Measurements from ENCODE around the gene ZNF219. TPM values are rescaled to one million over a fixed set of nuclear protein-coding genes. Genes with fewer than 3 reads are reported as not detected.

Gene ZNF219
- total RNA-seq, 2 donors from 2014 or later, result 9.6 to 18.3 TPM

- no peaks in the 10 kb centered on the region for H3K27me3 Mint-ChIP-seq
- H3K27ac Mint-ChIP-seq, result peak overlapping the region; percentile 81
- peaks cover 11% of the 10 kb centered on the region for H3K4me1 Mint-ChIP-seq
- no peaks in the 10 kb centered on the region for H3K9me3 Mint-ChIP-seq
- H3K36me3 Mint-ChIP-seq (ENCODE audit: low read depth), result peaks cover 9% of the 10 kb centered on the region
- ATAC-seq (replicated peaks), result no peak
- peak overlapping the region; percentile 77 for H3K4me3 Mint-ChIP-seq
Measured at GRCh38 chr14:21096438-21096837, 2.0 kb downstream of the ZNF219 start.

- H3K27me3 Mint-ChIP-seq, result no peaks in the 10 kb centered on the region
- ATAC-seq (replicated peaks), result no peak
- H3K27ac Mint-ChIP-seq, result no peak overlapping the region
- no peaks in the 10 kb centered on the region for H3K9me3 Mint-ChIP-seq
- H3K4me3 Mint-ChIP-seq, result no peak overlapping the region
- peaks cover 10% of the 10 kb centered on the region for H3K4me1 Mint-ChIP-seq
- H3K36me3 Mint-ChIP-seq (ENCODE audit: low read depth), result peaks cover 9% of the 10 kb centered on the region
Measured at GRCh38 chr14:21095430-21096205, 2.8 kb downstream of the ZNF219 start.

GRCh38 chr14:21093769-21094681 is 4.4 kb downstream of the ZNF219 start:
- peaks cover 7% of the 10 kb centered on the region for H3K4me1 Mint-ChIP-seq
- peaks cover 9% of the 10 kb centered on the region for H3K36me3 Mint-ChIP-seq (ENCODE audit: low read depth)
- H3K9me3 Mint-ChIP-seq, result no peaks in the 10 kb centered on the region
- no peak for ATAC-seq (replicated peaks)
- no peak overlapping the region for H3K27ac Mint-ChIP-seq
- H3K4me3 Mint-ChIP-seq, result no peak overlapping the region
- no peaks in the 10 kb centered on the region for H3K27me3 Mint-ChIP-seq

- no peak for ATAC-seq (replicated peaks)
- H3K27me3 Mint-ChIP-seq, result no peaks in the 10 kb centered on the region
- H3K36me3 Mint-ChIP-seq (ENCODE audit: low read depth), result peaks cover 9% of the 10 kb centered on the region
- H3K9me3 Mint-ChIP-seq, result no peaks in the 10 kb centered on the region
- H3K4me1 Mint-ChIP-seq, result peaks cover 8% of the 10 kb centered on the region
- H3K4me3 Mint-ChIP-seq, result no peak overlapping the region
- H3K27ac Mint-ChIP-seq, result no peak overlapping the region
Measured at GRCh38 chr14:21093018-21093417, 5.4 kb downstream of the ZNF219 start.

- peaks cover 14% of the 10 kb centered on the region for H3K4me1 Mint-ChIP-seq
- no peaks in the 10 kb centered on the region for H3K27me3 Mint-ChIP-seq
Measured at GRCh38 chr14:21092273-21093011, 6.0 kb downstream of the ZNF219 start.

GRCh38 chr14:21091821-21092272 is 6.6 kb downstream of the ZNF219 start:
- no peak for ATAC-seq (replicated peaks)
- Mint-ChIP-seq H3K36me3 (ENCODE audit: low read depth) (peaks cover 9% of the 10 kb centered on the region), H3K4me3 (no peak overlapping the region)

More at GRCh38 chr14:21092273-21093011, 6.0 kb downstream of the ZNF219 start:
- Mint-ChIP-seq H3K27ac (no peak overlapping the region), H3K36me3 (ENCODE audit: low read depth) (peaks cover 9% of the 10 kb centered on the region), H3K4me3 (no peak overlapping the region), H3K9me3 (no peaks in the 10 kb centered on the region)
- peak; percentile 89 for ATAC-seq (replicated peaks)

GRCh38 chr14:21090940-21091663 is 7.4 kb downstream of the ZNF219 start:
- Mint-ChIP-seq H3K27ac (no peak overlapping the region), H3K4me3 (no peak overlapping the region), H3K36me3 (ENCODE audit: low read depth) (peaks cover 9% of the 10 kb centered on the region), H3K4me1 (peaks cover 22% of the 10 kb centered on the region), H3K9me3 (no peaks in the 10 kb centered on the region), H3K27me3 (no peaks in the 10 kb centered on the region)
- ATAC-seq (replicated peaks), result no peak

More at GRCh38 chr14:21091821-21092272, 6.6 kb downstream of the ZNF219 start:
- Mint-ChIP-seq H3K27me3 (no peaks in the 10 kb centered on the region), H3K27ac (no peak overlapping the region), H3K4me1 (peaks cover 17% of the 10 kb centered on the region), H3K9me3 (no peaks in the 10 kb centered on the region)

- H3K4me3 Mint-ChIP-seq, result no peak overlapping the region
- no peaks in the 10 kb centered on the region for H3K27me3 Mint-ChIP-seq
- H3K9me3 Mint-ChIP-seq, result no peaks in the 10 kb centered on the region
- no peak for ATAC-seq (replicated peaks)
- H3K36me3 Mint-ChIP-seq (ENCODE audit: low read depth), result peaks cover 9% of the 10 kb centered on the region
- peaks cover 22% of the 10 kb centered on the region for H3K4me1 Mint-ChIP-seq
- no peak overlapping the region for H3K27ac Mint-ChIP-seq
Measured at GRCh38 chr14:21090194-21090939, 8.1 kb downstream of the ZNF219 start.

GRCh38 chr14:21089877-21090193 is 8.6 kb downstream of the ZNF219 start:
- Mint-ChIP-seq H3K27ac (no peak overlapping the region), H3K4me3 (no peak overlapping the region), H3K9me3 (no peaks in the 10 kb centered on the region), H3K36me3 (ENCODE audit: low read depth) (peaks cover 9% of the 10 kb centered on the region), H3K27me3 (no peaks in the 10 kb centered on the region), H3K4me1 (peaks cover 22% of the 10 kb centered on the region)
- ATAC-seq (replicated peaks), result no peak

GRCh38 chr14:21089271-21089670 is 9.2 kb downstream of the ZNF219 start:
- ATAC-seq (replicated peaks), result no peak
- Mint-ChIP-seq H3K27me3 (no peaks in the 10 kb centered on the region), H3K4me1 (peaks cover 22% of the 10 kb centered on the region), H3K27ac (peak overlapping the region; percentile 90), H3K4me3 (no peak overlapping the region), H3K36me3 (ENCODE audit: low read depth) (peaks cover 9% of the 10 kb centered on the region), H3K9me3 (no peaks in the 10 kb centered on the region)

GRCh38 chr14:21088687-21089086 is 9.8 kb downstream of the ZNF219 start:
- Mint-ChIP-seq H3K36me3 (ENCODE audit: low read depth) (peaks cover 9% of the 10 kb centered on the region), H3K4me1 (peaks cover 22% of the 10 kb centered on the region), H3K27ac (peak overlapping the region; percentile 90), H3K27me3 (no peaks in the 10 kb centered on the region), H3K9me3 (no peaks in the 10 kb centered on the region), H3K4me3 (no peak overlapping the region)
- no peak for ATAC-seq (replicated peaks)

GRCh38 chr14:21087294-21088091 is 11.0 kb downstream of the ZNF219 start:
- no peaks in the 10 kb centered on the region for H3K27me3 Mint-ChIP-seq
- peak overlapping the region; percentile 90 for H3K27ac Mint-ChIP-seq
- peak; percentile 81 for ATAC-seq (replicated peaks)
- H3K4me3 Mint-ChIP-seq, result peak overlapping the region; percentile 25
- H3K9me3 Mint-ChIP-seq, result no peaks in the 10 kb centered on the region
- H3K36me3 Mint-ChIP-seq (ENCODE audit: low read depth), result peaks cover 3% of the 10 kb centered on the region
- H3K4me1 Mint-ChIP-seq, result peaks cover 16% of the 10 kb centered on the region

- H3K27me3 Mint-ChIP-seq, result no peaks in the 10 kb centered on the region
- H3K4me1 Mint-ChIP-seq, result peaks cover 15% of the 10 kb centered on the region
- H3K9me3 Mint-ChIP-seq, result no peaks in the 10 kb centered on the region
- peak overlapping the region; percentile 90 for H3K27ac Mint-ChIP-seq
- no peak for ATAC-seq (replicated peaks)
- no peaks in the 10 kb centered on the region for H3K36me3 Mint-ChIP-seq (ENCODE audit: low read depth)
- peak overlapping the region; percentile 23 for H3K4me3 Mint-ChIP-seq
Measured at GRCh38 chr14:21086908-21087293, 11.6 kb downstream of the ZNF219 start.
